HG03025 (cell line): ENCODE data around the gene CACNG6.
"Not testable (repeated sequence)": the region's sequence is repeated elsewhere in the genome, so short reads cannot be mapped to it uniquely, and the experiment has no call there.

ENCODE experiments used
- ATAC-seq: cut with Tn5 transposase; IDR thresholded peaks from one replicate; pipeline ENCODE4 v1.9.1; 2021; ENCODE audit warnings: mild to moderate bottlenecking, moderate library complexity; ENCODE audit not compliant: unreplicated experiment, low FRiP score

CACNG6 gene

GRCh38 chr19:53999694-54000093 lies 8.3 kb downstream of the CACNG6 start:
- ATAC-seq, result no peak

DNA sequence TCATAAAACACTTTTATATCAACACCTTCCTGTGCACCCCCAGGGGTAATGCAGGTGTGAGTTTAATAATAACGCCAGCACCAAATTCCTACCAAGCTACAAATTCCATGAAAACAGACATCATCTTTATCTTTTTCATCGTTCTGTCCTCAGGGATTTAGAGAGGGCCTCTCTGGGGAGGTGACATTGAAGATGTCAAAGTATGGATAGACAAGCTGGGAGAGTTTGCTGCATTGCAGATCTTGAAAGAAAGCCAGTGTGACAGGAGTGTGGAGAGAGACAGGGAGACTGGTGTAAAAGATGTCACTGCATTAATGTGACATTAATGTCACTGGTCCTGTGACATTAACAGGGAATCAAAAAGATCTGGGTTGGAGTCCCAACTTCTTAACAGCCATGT lies 10.1 kb downstream of the CACNG6 start:
- ATAC-seq, result no peak

GRCh38 chr19:54002495-54003315 lies 11.3 kb downstream of the CACNG6 start:
- ATAC-seq, result no peak

GRCh38 chr19:54009440-54009839 lies 18.0 kb downstream of the CACNG6 start:
- ATAC-seq, result no peak

DNA sequence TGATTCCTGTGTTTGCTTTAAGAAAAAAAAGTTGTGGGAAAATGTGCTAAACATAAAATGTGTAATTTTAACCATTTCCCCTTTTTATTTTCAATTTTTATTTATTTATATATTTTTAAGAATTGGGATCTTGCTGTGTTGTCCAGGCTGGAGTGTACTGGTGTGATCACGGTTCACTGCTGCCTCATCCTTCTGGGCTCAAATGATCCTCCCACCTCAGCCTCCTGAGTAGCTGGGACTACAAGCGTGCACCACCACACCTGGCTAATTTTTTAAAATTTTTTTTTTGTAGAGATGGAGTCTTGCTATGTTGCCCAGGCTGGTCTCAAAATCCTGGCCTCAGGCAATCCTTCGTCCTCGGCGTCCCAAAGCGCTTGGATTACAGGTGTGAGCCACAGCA lies 19.0 kb downstream of the CACNG6 start:
- ATAC-seq, result no peak

DNA sequence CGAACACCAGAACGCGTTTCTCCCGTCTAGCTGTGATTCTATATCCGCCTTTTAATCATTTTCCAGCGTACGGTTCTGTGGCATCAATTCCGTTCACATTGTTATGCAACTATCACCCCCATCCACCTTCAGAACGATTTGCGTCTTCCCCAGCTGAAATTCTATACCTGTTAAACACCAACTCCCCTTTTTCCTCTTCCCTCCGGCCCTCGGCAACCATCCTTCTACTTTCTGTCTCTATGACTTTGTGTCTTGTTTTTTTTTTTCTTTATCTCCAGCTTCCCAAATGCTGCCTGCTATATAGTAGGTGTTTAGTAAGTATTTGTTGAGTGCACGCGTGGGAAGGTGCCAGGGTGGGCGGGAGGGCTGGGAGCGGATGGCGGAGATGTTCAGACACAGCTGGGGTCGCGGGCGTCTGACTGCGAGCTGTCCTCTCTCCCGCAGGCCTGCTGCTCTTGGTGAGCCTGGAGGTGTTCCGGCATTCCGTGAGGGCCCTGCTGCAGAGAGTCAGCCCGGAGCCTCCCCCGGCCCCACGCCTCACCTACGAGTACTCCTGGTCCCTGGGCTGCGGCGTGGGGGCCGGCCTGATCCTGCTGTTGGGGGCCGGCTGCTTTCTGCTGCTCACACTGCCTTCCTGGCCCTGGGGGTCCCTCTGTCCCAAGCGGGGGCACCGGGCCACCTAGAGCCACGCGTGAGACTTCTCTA lies 20.2 kb downstream of the CACNG6 start:
- ATAC-seq, result no peak

GRCh38 chr19:54013866-54014265 lies 22.4 kb downstream of the CACNG6 start:
- ATAC-seq, result no peak

DNA sequence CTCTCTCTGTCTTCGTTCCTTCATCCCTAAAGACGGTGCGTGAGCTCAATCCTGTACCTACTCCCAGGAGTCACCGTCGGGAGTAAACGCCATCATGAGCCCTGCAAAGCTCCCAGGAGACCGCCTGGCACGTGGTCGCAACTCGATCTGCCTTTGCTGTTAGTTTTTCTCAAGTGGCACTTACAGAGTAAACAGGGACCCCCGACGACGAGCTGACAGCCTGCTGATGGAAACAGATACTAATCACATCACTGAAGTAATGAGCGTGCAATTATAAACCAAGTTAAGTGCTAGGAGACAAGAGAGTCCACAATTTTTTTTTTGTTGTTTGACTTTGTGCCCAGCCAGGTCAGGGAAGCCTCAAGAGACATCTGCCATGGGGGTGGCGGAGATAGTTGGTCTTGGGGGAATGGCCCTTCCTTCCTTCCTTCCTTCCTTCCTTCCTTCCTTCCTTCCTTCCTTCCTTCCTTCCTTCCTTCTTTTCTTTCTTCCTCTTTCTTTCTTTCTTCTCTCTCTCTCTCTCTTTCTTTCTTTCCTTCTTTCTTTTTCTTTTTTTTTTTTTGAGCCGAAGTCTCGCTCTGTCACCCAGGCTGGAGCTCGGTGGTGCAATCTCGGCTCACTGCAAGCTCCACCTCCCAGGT lies 23.6 kb downstream of the CACNG6 start:
- no peak for ATAC-seq

DNA sequence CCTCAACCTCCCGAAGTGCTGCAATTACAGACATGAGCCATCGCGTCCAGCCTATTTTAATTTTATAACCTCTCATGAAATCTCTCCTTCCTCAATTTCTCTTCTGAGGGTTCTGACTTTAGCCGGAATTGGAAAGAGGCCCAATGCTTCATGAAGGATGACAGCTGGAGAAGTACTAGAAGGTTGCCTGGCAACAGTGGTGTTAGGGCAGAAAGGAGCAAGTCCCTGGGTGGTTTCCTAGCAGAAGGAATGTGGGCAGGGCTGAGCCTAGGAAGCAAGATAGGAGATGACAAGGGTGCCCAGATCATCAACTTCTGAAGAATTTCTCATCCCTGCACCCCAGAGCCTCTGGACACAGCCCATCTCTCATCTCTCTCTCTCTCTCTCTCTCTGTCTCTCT lies 25.8 kb downstream of the CACNG6 start:
- no peak for ATAC-seq

DNA sequence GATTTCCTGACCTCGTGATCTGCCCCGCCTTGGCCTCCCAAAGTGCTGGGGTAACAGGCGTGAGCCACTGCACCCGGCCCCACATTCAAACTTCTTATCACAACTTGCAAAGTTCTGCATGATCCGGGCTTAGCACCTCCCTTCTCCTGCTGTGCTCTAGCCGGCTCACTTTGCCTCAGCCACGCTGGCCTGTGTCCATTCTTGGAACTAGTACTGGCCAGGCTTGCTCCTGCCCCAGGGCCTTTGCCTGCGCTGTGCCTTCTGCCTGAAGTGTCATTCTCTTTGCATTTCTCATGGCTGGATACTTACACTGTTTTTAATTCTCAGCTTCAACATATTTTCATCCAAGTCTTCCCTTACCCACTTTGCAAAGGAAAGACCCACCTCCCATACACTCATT lies 29.9 kb downstream of the CACNG6 start:
- ATAC-seq, result no peak

GRCh38 chr19:54021932-54022331 lies 30.5 kb downstream of the CACNG6 start:
- no peak for ATAC-seq

DNA sequence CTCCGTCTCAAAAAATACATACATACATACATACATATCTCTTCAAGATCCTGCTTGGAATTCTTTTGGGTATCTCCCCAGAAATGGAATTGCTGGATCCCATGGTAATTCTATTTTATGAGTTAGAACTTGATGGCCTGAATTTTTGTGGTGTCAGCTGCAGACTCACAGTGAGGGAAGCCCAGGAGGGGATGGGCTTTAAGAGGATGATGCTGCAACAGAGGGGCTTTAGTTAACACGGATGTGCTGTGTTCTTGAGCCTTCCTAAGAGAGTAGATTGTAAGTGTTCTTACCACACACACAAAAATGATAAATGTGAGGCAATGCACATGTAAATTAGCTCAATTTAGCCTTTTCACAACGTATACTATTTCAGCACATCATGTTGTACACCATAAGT lies 31.8 kb downstream of the CACNG6 start:
- ATAC-seq, result no peak

GRCh38 chr19:54024660-54025059 lies 33.2 kb downstream of the CACNG6 start:
- ATAC-seq, result no peak

DNA sequence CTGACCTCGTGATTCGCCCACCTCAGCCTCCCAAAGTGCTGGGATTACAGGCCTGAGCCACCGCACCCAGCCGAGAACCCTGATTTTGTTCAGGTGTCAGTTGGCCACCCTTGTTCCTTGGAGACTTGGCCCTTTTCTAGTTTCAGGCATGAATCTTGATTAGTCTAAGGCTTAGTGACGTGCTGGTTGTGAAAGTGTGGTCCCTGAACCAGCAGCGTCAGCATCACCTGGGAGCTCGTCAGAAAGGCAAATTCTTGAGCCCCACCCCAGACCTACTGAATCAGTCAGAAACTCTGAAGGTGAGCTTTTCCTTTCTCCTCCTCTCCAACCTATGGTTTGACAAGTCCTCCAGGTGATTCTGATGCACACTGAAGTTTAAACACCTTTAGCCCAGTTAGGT lies 35.2 kb downstream of the CACNG6 start:
- ATAC-seq, result no peak

DNA sequence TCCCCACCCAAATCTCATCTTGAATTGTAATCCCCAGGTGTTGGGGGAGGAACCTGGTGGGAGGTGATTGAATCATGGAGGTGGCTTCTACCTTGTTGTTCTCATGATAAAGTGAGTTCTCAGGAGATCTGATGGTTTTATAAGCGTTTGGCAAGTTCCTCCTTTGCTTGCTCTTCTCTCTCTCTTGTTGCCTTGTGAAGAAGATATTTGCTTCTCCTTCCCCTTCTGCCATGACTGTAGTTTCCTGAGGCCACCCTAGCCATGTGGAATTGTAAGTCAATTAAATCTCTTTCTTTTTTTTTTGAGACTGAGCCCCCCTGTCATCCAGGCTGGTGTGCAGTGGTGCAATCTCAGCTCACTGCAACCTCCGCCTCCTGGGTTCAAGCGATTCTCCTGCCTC lies 37.9 kb downstream of the CACNG6 start:
- no peak for ATAC-seq

DNA sequence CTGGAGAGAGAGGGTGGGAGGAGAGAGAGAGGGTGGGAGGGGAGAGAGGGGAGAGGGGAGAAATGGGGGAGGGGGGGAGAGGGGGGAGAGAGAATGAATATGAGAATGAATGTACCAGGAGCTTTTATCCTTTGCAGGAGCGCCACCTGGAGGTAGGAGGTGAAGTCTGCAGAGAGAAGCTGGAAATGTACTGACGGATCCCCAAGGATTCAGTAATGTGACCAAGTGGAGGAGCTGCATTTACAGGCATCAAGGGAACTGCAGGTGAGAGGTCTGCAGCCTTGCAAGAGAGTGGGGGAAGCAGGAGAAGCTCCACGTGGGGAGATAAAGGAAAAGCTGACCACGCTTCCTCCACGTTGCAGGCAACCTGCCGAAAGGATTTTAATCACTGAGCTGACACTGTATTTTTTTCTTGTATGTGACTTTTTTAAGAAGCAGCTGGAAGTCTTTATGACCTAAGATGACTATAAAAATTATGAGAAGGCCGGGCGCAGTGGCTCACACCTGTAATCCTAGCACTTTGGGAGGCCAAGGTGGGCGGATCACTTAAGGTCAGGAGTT lies 38.6 kb downstream of the CACNG6 start:
- no peak for ATAC-seq

GRCh38 chr19:54030895-54031586 lies 39.6 kb downstream of the CACNG6 start:
- ATAC-seq, result no peak

- no peak for ATAC-seq
Measured at GRCh38 chr19:54035215-54036178, 44.1 kb downstream of the CACNG6 start.

DNA sequence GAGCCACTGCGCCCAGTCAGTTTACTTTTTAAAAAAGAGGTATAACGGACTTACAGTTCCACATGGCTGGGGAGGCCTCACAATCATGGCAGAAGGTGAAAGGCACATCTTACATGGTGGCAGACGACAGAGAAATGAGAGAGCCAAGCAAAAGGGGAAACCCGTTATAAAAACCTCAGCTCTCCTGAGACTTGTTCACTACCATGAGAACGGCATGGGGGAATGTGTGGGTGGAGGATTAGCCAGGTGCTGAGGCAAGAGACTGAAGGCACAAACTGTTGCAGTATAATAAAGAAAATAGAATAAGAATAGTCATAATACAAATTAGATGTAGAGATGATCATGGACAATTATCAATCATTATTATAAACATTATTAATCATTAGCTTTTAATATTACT lies 45.1 kb downstream of the CACNG6 start:
- not testable (repeated sequence) for ATAC-seq

- no peak for ATAC-seq
Measured at GRCh38 chr19:54040003-54040402, 48.6 kb downstream of the CACNG6 start.
